ENCODE results near the gene FNIP2.
"Not testable (repeated sequence)": the region's sequence is repeated elsewhere in the genome, so short reads cannot be mapped to it uniquely, and the experiment has no call there.

DNA sequence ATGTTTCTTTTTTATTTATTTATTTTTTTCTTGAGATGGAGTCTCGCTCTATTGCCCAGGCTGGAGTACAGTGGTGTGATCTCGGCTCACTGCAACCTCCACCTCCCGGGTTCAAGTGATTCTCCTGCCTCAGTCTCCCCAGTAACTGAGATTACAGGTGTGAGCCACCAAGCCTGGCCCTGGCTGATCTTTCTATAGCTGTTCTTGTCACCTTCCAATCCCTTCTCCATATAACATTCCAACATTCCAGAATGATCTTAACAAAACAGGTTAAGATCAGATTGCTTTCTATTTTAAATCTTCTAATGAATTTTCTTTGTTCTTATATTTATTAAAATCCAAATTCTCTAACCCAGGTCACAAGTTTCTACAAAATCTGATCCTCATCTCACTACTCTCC is 188.1 kb downstream of the FNIP2 start:
- TF ChIP-seq, protein P1, sequence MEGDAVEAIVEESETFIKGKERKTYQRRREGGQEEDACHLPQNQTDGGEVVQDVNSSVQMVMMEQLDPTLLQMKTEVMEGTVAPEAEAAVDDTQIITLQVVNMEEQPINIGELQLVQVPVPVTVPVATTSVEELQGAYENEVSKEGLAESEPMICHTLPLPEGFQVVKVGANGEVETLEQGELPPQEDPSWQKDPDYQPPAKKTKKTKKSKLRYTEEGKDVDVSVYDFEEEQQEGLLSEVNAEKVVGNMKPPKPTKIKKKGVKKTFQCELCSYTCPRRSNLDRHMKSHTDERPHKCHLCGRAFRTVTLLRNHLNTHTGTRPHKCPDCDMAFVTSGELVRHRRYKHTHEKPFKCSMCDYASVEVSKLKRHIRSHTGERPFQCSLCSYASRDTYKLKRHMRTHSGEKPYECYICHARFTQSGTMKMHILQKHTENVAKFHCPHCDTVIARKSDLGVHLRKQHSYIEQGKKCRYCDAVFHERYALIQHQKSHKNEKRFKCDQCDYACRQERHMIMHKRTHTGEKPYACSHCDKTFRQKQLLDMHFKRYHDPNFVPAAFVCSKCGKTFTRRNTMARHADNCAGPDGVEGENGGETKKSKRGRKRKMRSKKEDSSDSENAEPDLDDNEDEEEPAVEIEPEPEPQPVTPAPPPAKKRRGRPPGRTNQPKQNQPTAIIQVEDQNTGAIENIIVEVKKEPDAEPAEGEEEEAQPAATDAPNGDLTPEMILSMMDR (IDR thresholded peaks at IDR 0.05), result not testable (repeated sequence)
- TF ChIP-seq EP300, POLR2A (IDR thresholded peaks at IDR 0.05): not testable (repeated sequence)
